Nephron progenitor cell (in vitro differentiated cells): ENCODE data around the gene OTUD1.

Experiments used
- DNase-seq: peaks from one replicate; pipeline ENCODE4 v3.0.0; 2021
- H3K27ac Mint-ChIP-seq: 2 replicates; pipeline ENCODE4 v1.8.0; 2021; ENCODE audit warnings: mild to moderate bottlenecking, moderate library complexity, mixed read lengths
- H3K27me3 Mint-ChIP-seq: 2 replicates; pipeline ENCODE4 v1.8.0; 2021; ENCODE audit warnings: mild to moderate bottlenecking, low read depth, mixed read lengths; ENCODE audit not compliant: poor library complexity
- H3K36me3 Mint-ChIP-seq: 2 replicates; pipeline ENCODE4 v1.8.0; 2021; ENCODE audit warnings: low read depth, mixed read lengths
- H3K4me1 Mint-ChIP-seq: 2 replicates; pipeline ENCODE4 v1.8.0; 2021; ENCODE audit warnings: mixed read lengths
- H3K4me3 Mint-ChIP-seq: 2 replicates; pipeline ENCODE4 v1.8.0; 2021; ENCODE audit warnings: mild to moderate bottlenecking, moderate library complexity, mixed read lengths
- H3K9me3 Mint-ChIP-seq: 2 replicates; pipeline ENCODE4 v1.8.0; 2021; ENCODE audit warnings: mild to moderate bottlenecking, moderate library complexity, mixed read lengths
- TF ChIP-seq, protein P1 (sequence below): fragments of 200-600 bp; sonication (generic); IDR thresholded peaks from 2 replicates; pipeline ENCODE4 v1.5.0; 2021; ENCODE audit warnings: antibody characterized with exemption

Gene OTUD1

DNA sequence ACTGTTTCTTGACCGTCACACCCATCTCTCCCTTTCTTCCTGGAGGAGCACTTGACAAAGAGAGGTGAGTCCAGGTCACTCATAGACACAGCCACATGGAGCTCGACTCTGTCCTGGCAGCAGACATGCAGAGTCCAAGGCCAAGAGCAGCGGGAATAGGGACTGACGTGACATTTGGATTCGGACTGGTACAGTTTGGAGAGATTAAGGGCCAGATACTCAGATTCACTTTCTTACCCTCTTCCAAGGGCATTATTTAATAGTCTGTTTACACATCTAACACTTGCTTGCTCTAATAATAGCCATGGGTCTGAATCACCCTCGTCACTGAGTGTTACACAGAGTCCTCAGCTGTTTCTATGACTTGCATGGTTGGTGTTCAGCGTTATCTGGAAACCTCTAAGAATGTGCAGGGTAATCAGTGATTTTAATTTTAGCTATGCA is 39.2 kb upstream of the OTUD1 start:
- H3K4me1 Mint-ChIP-seq = peaks cover 6% of the 10 kb centered on the region
- TF ChIP-seq, protein P1, sequence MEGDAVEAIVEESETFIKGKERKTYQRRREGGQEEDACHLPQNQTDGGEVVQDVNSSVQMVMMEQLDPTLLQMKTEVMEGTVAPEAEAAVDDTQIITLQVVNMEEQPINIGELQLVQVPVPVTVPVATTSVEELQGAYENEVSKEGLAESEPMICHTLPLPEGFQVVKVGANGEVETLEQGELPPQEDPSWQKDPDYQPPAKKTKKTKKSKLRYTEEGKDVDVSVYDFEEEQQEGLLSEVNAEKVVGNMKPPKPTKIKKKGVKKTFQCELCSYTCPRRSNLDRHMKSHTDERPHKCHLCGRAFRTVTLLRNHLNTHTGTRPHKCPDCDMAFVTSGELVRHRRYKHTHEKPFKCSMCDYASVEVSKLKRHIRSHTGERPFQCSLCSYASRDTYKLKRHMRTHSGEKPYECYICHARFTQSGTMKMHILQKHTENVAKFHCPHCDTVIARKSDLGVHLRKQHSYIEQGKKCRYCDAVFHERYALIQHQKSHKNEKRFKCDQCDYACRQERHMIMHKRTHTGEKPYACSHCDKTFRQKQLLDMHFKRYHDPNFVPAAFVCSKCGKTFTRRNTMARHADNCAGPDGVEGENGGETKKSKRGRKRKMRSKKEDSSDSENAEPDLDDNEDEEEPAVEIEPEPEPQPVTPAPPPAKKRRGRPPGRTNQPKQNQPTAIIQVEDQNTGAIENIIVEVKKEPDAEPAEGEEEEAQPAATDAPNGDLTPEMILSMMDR = no peak
- no peak overlapping the region for H3K27ac Mint-ChIP-seq
- peaks cover 3% of the 10 kb centered on the region for H3K27me3 Mint-ChIP-seq
- no peak for DNase-seq
- H3K36me3 Mint-ChIP-seq = no peaks in the 10 kb centered on the region
- H3K9me3 Mint-ChIP-seq = no peaks in the 10 kb centered on the region
- H3K4me3 Mint-ChIP-seq = no peak overlapping the region

DNA sequence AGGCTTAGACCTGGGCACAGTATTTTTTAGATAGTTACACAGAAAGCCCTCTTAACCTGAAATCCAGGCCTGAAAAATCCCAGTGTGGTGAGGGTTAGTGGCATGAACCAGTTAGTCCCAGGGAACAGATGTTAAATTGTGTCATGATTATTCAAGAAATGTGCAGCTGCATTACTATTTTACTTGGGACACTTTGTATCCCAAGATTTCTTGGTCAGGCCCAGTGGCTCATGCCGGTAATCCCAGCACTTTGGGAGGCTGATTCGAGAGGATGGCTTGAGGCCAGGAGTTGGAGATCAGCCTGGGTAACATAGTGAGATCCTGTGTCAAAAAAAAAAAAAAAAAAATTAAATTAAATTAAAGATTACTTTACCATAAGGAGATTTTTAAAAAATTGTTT is 36.0 kb upstream of the OTUD1 start:
- no peaks in the 10 kb centered on the region for H3K36me3 Mint-ChIP-seq
- peaks cover 4% of the 10 kb centered on the region for H3K27me3 Mint-ChIP-seq
- H3K4me3 Mint-ChIP-seq = no peak overlapping the region
- TF ChIP-seq, protein P1 = no peak
- H3K9me3 Mint-ChIP-seq = no peaks in the 10 kb centered on the region
- DNase-seq = no peak
- no peaks in the 10 kb centered on the region for H3K4me1 Mint-ChIP-seq
- no peak overlapping the region for H3K27ac Mint-ChIP-seq

DNA sequence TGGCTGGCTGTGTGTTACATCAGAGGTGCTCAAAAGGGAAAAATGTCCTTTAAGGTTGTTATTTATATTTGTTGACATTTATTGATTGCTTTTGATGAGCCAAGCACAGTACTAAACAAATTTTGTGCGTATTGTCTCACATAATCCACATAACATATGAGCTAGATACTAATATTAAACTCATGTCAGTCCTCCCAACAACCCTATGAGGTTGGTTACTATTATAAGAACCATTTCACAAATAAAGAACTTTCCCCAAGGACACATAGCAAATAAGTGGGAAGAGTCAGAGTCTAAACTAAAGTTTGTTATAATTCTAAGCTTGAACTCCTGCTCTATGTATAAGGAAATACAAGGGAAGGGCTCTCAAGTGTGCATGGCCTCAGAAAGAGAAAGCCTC is 35.6 kb upstream of the OTUD1 start:
- Mint-ChIP-seq H3K4me3 (no peak overlapping the region), H3K9me3 (no peaks in the 10 kb centered on the region), H3K36me3 (no peaks in the 10 kb centered on the region)

DNA sequence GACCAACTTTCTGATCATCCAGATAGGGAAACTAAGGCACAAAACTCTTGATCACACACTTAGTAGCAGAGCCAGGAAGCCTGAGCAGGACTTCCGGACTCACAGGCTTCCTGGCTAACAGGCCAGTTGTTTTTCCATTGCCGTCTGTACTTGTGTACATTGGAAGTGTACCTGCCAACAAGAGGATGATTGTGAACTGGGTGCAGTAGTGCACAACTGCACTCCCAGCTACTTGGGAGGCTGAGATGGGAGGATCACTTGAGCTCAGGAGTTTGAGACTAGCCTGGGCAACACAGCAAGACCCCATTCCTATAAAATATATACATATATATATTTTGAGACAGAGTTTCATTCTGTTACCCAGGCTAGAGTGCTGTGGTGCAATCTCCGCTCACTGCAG is 35.2 kb upstream of the OTUD1 start:
- H3K36me3 Mint-ChIP-seq = no peaks in the 10 kb centered on the region
- TF ChIP-seq, protein P1 = no peak
- H3K27me3 Mint-ChIP-seq = peaks cover 4% of the 10 kb centered on the region
- H3K9me3 Mint-ChIP-seq = no peaks in the 10 kb centered on the region
- H3K27ac Mint-ChIP-seq = no peak overlapping the region
- no peaks in the 10 kb centered on the region for H3K4me1 Mint-ChIP-seq
- DNase-seq = no peak
- no peak overlapping the region for H3K4me3 Mint-ChIP-seq

More for the DNA sequence above, 35.6 kb upstream of the OTUD1 start:
- Mint-ChIP-seq H3K27ac (no peak overlapping the region), H3K27me3 (peaks cover 4% of the 10 kb centered on the region), H3K4me1 (no peaks in the 10 kb centered on the region)
- no peak for DNase-seq
- TF ChIP-seq, protein P1 = no peak

DNA sequence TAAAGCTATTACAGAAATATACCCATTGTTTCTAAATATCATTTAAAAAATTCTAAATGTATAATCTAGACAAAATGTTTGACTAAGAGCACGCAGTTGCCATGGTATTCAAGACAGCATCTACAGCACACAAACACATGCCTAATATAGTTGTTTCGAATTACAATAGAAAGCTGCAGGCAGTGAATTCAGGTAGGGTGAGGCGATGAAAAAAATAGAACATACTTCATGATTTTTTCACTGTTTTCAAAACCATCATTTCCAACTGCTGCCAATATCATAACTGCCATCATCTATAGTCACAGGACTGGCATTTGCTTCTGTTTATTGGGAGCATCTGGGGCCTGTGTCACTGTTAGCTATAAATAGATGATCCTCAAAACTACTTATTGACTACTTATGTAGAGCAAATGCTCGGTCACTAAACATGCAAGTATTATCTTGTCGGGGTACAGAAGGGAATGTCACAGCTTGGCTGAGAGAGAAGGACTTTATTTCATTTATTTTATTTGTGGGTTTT is 34.4 kb upstream of the OTUD1 start:
- no peak overlapping the region for H3K4me3 Mint-ChIP-seq
- no peaks in the 10 kb centered on the region for H3K4me1 Mint-ChIP-seq
- TF ChIP-seq, protein P1 = no peak
- no peaks in the 10 kb centered on the region for H3K36me3 Mint-ChIP-seq
- no peak overlapping the region for H3K27ac Mint-ChIP-seq
- peaks cover 4% of the 10 kb centered on the region for H3K27me3 Mint-ChIP-seq
- DNase-seq = no peak
- no peaks in the 10 kb centered on the region for H3K9me3 Mint-ChIP-seq

DNA sequence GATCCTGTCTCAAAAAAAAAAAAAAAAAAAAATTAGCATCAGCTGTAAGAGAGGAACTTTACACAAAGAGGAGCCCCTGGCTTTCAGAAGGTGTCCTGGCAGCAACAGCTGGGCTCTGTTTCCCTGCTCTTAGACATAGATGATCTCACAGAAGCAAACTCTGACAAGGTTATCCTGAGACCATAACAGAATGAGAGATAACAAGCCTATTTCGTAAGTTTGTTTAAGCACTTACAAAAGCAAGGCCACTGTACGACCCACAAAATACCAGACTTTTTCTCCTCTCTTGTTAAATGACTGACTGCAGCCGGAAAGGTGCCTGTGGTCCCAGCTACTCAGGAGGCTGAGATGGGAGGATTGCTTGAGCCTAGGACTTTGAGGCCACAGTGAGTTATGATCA is 33.3 kb upstream of the OTUD1 start:
- no peaks in the 10 kb centered on the region for H3K4me1 Mint-ChIP-seq
- H3K27ac Mint-ChIP-seq = no peak overlapping the region
- H3K4me3 Mint-ChIP-seq = no peak overlapping the region
- no peaks in the 10 kb centered on the region for H3K36me3 Mint-ChIP-seq
- DNase-seq = no peak
- H3K27me3 Mint-ChIP-seq = peaks cover 4% of the 10 kb centered on the region
- no peaks in the 10 kb centered on the region for H3K9me3 Mint-ChIP-seq
- TF ChIP-seq, protein P1 = no peak
